Lower leg skin (tissue), 3 donors: ENCODE measurements around the gene PIERCE2.

Source experiments
- POLR2A ChIP-seq, 2 donors: fragments of 450-650 bp; IDR thresholded peaks; one replicate each; pipeline ENCODE4 v1.6.1; 2016 to 2017; ENCODE audit warnings: antibody characterized with exemption in 2 of 2, mild to moderate bottlenecking in 1 of 2, moderate library complexity in 1 of 2
- TF ChIP-seq, protein P1 (sequence below), 3 donors: fragments of 450-650 bp; IDR thresholded peaks; one replicate each; pipeline ENCODE4 v1.5.1; 2016; ENCODE audit warnings: antibody characterized with exemption in 3 of 3, mild to moderate bottlenecking in 3 of 3, moderate library complexity in 2 of 3

GRCh38 chr15:55360256-55360655 is 48.0 kb upstream of the PIERCE2 start:
- TF ChIP-seq, protein P1, sequence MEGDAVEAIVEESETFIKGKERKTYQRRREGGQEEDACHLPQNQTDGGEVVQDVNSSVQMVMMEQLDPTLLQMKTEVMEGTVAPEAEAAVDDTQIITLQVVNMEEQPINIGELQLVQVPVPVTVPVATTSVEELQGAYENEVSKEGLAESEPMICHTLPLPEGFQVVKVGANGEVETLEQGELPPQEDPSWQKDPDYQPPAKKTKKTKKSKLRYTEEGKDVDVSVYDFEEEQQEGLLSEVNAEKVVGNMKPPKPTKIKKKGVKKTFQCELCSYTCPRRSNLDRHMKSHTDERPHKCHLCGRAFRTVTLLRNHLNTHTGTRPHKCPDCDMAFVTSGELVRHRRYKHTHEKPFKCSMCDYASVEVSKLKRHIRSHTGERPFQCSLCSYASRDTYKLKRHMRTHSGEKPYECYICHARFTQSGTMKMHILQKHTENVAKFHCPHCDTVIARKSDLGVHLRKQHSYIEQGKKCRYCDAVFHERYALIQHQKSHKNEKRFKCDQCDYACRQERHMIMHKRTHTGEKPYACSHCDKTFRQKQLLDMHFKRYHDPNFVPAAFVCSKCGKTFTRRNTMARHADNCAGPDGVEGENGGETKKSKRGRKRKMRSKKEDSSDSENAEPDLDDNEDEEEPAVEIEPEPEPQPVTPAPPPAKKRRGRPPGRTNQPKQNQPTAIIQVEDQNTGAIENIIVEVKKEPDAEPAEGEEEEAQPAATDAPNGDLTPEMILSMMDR (IDR thresholded peaks at IDR 0.05), result no peak
- TF ChIP-seq POLR2A (IDR thresholded peaks at IDR 0.05), result no peak
